DMS 273 treated with DMSO at 0.1 percent for 48 hours (cell line): ENCODE results near the gene GALNT3.

ENCODE experiments used
- DNase-seq: peaks from one replicate; lab custom pipeline; 2025; lab: John Stamatoyannopoulos, UW

Gene GALNT3

DNA sequence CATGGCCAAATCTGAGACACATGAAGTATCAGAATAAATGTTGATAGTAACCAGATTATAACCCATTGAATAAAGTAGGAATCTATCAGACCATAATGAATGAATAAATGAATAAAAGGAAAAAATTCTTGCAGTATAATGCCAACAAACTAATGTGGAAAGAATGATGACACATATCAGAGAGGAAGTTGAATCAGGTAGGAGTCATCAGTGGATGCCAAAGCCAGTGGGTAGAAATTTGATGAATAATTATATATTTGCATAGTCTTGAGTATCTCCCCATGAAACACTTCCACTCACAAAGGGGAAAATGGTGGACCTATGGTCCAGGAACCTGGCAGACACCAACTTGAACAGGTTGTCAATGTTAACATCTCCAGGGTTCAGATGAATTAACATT lies 68.6 kb downstream of the GALNT3 start:
- no peak for DNase-seq

DNA sequence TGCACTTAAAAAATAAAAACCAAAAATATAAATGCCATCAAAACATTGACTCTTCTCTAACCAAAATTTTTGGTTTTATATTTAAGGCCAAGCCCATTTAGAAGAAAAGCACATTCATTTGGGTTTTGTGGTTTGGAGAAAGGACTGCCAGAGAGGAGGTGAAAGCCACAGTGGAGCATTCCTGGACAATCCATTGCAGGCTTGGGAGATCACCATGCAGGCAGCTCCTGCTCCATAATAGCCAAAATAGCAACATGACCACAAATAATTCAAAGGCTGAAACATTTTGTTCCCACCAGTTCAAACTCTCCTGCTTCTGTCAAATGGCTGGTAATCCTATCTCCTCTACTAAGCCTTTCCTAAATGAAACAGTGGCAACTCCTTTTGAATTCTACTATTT lies 73.5 kb downstream of the GALNT3 start:
- DNase-seq = no peak

DNA sequence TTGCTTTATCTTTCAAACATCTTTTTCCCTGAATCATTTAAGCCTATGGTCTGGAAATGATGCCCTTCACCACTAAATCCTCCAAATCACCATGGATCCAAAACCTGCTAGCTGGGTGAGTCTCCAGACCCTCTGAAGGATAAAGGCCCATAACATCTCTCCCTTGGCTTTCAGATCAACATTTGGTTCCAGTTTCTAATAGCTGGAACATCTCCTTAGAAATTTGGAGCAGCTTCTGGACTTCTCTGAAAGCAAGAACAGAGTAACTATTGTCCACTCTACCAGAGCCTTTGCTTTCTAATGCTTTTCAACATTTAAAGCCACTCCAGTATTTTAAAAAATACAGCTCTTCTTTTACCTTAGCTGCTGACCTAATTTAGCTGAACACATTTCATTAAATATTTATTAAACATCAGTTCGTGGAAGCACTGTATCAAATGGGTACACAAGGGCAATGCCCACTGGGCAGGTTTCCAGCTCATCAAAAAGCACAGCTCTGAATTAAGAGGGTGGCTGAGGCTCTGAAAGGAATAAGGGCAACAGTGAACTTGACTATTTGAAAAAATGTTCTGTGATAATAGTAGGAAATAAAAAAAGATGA lies 75.3 kb downstream of the GALNT3 start:
- DNase-seq = no peak

DNA sequence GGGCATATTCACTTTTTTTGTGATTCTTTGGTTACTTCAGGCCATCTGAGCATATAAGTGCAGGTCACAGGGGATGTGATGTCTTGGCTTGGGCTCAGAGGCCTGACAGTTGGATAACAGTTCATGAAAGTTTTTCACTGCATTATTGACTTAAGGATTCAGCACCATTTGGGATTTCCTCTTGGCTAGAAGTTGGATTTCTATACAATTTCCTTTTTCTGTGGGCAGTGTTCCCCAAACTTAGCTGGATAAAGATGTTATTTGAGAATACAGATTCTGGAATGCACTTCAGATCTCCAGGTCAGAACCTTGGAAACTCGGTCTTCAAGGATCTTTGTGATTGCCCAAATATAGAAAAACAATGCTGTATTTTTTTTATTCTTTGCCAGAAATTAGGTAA lies 78.0 kb downstream of the GALNT3 start:
- DNase-seq = no peak

DNA sequence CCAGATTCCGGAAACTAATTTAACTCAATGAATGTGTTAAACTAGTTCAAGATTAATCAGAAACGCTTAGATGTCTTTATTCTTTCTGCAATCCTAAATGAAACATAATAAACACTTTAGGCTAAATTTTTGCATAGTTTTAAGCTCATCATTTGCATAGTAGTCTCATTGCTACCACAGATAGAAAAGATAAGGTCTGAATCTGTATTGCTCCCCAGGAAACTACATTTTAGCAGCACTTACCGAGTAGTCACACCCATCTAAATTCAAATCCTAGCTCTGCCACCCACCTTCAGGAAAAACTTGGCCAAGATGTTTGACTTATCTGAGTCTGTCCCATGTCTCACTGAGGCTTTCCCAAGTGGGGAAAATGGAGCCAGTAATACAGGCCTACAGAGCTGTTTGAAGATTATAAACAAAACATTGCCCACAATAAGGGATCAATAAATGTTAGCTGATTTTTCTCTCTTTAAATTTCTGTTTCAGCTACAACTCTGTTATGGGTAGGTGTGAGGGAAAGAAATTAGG lies 87.0 kb downstream of the GALNT3 start:
- DNase-seq = no peak

DNA sequence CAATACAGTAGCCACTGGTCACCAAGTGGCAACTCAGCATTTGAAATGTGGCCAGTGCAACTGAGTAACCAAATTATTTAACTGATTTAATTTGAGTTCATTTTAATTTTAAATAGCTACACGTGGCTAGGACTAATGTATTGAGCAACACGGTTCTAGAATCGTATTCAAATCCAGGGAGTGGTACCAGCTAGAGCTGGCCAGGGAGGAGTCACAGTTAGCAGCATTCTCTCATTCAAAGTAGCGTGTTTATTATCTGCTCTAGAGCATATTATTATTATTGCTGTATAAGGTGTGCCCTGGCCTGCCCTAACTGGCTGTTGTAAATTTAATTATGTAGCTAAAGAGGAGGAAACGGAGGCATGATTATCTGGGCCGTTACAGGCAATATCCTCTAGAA lies 92.9 kb downstream of the GALNT3 start:
- DNase-seq = no peak

DNA sequence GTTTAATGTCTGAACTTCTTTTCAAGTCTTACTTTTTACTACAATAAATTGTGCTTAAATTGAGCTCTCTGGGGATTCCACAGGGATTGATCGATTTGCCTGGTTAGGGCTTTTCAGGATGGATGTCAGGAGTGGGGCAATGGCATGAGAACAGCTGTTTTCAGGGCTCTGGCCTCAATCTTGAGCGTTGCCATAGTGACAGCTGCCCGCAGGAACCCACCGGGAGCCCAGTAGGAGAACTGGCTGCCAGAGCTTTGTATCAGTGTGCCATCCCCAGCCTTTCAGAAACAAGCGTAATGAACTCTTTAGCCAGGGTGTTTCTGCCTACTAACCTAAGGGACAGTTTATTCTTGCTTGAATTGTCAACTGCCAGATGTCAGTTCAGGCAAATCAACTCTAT lies 93.5 kb downstream of the GALNT3 start:
- DNase-seq = no peak

DNA sequence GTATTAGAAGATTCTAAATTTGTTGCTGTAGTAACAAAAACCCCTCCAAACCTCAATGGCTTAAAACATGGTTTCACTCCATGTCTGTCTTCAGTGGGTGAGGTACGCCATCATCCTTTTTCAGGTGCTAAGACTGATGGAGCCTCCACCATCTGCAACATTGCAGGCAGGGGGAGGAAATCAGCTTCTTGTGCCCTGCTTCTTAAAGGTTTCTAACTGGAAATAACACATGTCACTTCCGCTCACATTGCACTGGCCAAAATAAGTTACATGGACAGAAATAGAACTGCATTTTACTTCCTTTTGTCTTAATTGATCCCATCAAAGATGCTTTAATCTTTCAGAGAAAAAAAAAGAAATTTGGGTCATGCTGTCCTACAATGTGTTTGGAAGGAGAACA lies 94.1 kb downstream of the GALNT3 start:
- no peak for DNase-seq

DNA sequence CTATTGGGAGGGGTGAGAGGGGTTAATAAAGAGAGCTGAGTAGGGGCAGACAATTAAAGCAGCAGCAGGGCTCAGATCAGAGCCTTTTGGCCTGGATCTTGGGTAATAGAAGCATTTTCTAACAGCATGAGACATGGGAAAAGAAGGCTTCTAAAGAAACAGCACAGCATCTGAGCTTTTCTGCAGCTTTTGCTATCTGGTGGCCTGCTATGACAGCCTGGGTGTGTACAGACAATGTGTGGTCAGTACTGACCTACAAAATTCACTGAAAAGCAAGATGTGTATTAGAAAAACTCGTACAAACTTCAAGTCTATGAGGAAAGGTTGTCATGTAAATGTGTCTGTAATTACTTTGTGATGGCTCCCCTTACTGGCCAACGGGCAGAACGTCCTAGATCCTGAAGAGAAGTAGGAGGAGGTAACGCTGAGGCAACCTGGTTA lies 95.6 kb downstream of the GALNT3 start:
- peak; percentile 64 for DNase-seq

DNA sequence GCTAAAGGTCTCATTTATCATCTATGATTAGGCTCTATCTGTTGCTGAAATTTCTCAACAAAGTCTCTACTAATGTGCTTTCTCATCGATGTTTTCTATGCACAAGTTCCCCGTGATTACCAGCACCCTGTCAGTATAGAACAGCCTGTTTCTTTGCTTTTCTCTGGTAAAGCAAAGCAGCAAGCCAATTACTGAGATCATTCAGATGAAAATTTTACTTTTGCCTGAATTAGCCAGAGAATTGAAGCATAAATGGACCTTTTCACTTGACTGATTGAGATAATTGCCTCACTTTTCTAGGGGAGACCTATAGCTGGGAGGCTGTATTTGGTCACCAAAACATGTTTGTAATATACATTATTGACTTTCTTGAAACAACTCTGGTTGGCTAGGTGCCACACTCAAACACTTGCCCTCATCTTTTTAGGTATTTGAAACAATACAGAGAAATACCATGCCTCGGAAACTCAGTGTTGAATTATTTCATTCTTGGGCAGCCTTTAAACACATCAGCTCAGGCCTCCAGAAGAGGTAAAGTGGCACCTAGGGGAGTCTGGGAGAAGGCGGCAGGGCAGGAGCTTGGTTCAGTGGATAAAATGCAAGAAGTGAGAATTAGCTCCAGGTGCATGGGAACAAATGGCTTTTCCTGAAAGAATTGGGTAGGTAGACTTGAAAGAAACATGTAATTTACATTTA lies 96.2 kb downstream of the GALNT3 start:
- DNase-seq = no peak
